GM12892 (cell line): ENCODE results near the gene CSTF2T.

Experiments
- POLR2A ChIP-seq: IDR thresholded peaks from 2 replicates; pipeline ENCODE4 v1.6.1; 2011; ENCODE audit warnings: low read depth, low read length, control low read depth
- POLR2AphosphoS5 ChIP-seq: IDR thresholded peaks from 2 replicates; pipeline ENCODE4 v1.6.1; 2011; ENCODE audit warnings: low read depth, low read length, control low read depth
- TAF1 ChIP-seq: IDR thresholded peaks from 2 replicates; pipeline ENCODE4 v1.6.1; 2011; ENCODE audit warnings: low read depth, mild to moderate bottlenecking, control low read depth, low read length, borderline replicate concordance

DNA sequence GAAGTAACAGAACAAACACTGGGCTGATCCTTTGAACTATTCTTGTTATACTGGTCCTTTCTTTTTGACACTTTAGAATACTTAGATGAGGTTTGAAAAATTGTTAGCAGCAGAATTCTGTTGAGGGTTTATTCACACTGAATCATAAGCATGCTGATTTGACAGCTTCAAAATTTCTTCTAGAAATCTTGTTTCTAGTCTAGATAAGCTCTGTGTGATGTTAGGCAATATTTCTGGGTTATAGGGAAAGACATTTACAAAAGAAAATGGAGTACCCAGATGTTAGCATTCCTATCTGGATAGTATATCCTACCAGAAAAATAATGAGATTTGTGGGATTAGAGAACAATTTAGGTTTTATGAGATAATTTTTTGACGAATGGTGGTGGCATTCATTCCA is 12.1 kb downstream of the CSTF2T start:
- TF ChIP-seq POLR2AphosphoS5 (no peak), POLR2A (no peak), TAF1 (no peak)
